ACC112 (cell line): Measurements from ENCODE around the gene CR1L.
"Not testable (repeated sequence)": the region's sequence is repeated elsewhere in the genome, so short reads cannot be mapped to it uniquely, and the experiment has no call there.

ENCODE experiments used
- H2AFZ ChIP-seq: fragments of 200-600 bp; sonication (generic); one replicate; pipeline ENCODE4 v1.6.0; 2017; ENCODE audit warnings: antibody characterized with exemption, low read length; ENCODE audit not compliant: unreplicated experiment
- H3K27ac ChIP-seq: fragments of 200-600 bp; sonication (generic); 2 replicates; pipeline ENCODE4 v1.5.1; 2014; ENCODE audit warnings: low read depth, mild to moderate bottlenecking, antibody characterized with exemption, low read length, moderate library complexity
- H3K27me3 ChIP-seq: fragments of 200-600 bp; sonication (generic); 2 replicates; pipeline ENCODE4 v1.6.1; 2014; ENCODE audit warnings: mild to moderate bottlenecking, antibody characterized with exemption, low read length, moderate library complexity, mixed read lengths; ENCODE audit not compliant: insufficient read depth
- H3K36me3 ChIP-seq: fragments of 200-600 bp; sonication (generic); 2 replicates; pipeline ENCODE4 v1.6.1; 2016; ENCODE audit warnings: mild to moderate bottlenecking, antibody characterized with exemption, low read length, moderate library complexity, mixed read lengths; ENCODE audit not compliant: insufficient read depth
- H3K4me1 ChIP-seq: fragments of 200-600 bp; sonication (generic); one replicate; pipeline ENCODE4 v1.6.1; 2016; ENCODE audit warnings: low read length, mixed read lengths; ENCODE audit not compliant: insufficient read depth, unreplicated experiment, control insufficient read depth
- H3K4me3 ChIP-seq: fragments of 200-600 bp; sonication (generic); 2 replicates; pipeline ENCODE4 v1.5.1; 2014; ENCODE audit warnings: mild to moderate bottlenecking, low read depth, low read length
- H3K79me2 ChIP-seq: fragments of 200-600 bp; sonication (generic); one replicate; pipeline ENCODE4 v1.6.0; 2016; ENCODE audit warnings: low read length; ENCODE audit not compliant: control insufficient read depth, unreplicated experiment, insufficient read depth

Gene CR1L

GRCh38 chr1:207644852-207645634 is at the start of gene CR1L:
TSS of gene CR1L (plus strand) at chr1:207645133. CDS start at chr1:207645234, 101 bp downstream.
- H3K4me1 ChIP-seq: no peaks in the 10 kb centered on the region
- peak within 1 kb of the TSS; percentile 88 for H3K4me3 ChIP-seq
- peaks cover 62% of the 10 kb centered on the region for H3K27me3 ChIP-seq
- H2AFZ ChIP-seq: peak within 1 kb of the TSS; percentile 95
- no peaks in the 10 kb centered on the region for H3K79me2 ChIP-seq
- no peak within 1 kb of the TSS for H3K27ac ChIP-seq
- no peaks in the 10 kb centered on the region for H3K36me3 ChIP-seq

GRCh38 chr1:207603777-207604176 is 41.2 kb upstream of the CR1L start:
- Histone ChIP-seq H3K4me3 (no peak overlapping the region), H3K36me3 (no peaks in the 10 kb centered on the region), H3K27me3 (peaks cover 13% of the 10 kb centered on the region), H3K79me2 (no peaks in the 10 kb centered on the region), H3K4me1 (peaks cover 2% of the 10 kb centered on the region), H2AFZ (no peak overlapping the region), H3K27ac (no peak overlapping the region)

- Histone ChIP-seq H3K4me3 (no peak overlapping the region), H3K27ac (no peak overlapping the region), H2AFZ (no peak overlapping the region), H3K27me3 (peaks cover under 1% of the 10 kb centered on the region; the same call in 1 of the 2 replicates), H3K79me2 (no peaks in the 10 kb centered on the region), H3K36me3 (no peaks in the 10 kb centered on the region), H3K4me1 (peaks cover 2% of the 10 kb centered on the region)
Observed at GRCh38 chr1:207605444-207606361, 39.2 kb upstream of the CR1L start.

GRCh38 chr1:207606362-207606755 is 38.6 kb upstream of the CR1L start:
- H3K79me2 ChIP-seq: no peaks in the 10 kb centered on the region
- no peaks in the 10 kb centered on the region for H3K36me3 ChIP-seq
- no peak overlapping the region for H2AFZ ChIP-seq

GRCh38 chr1:207612762-207613161 is 32.2 kb upstream of the CR1L start:
- Histone ChIP-seq H3K4me3 (no peak overlapping the region), H3K36me3 (no peaks in the 10 kb centered on the region), H2AFZ (no peak overlapping the region), H3K79me2 (no peaks in the 10 kb centered on the region), H3K27ac (no peak overlapping the region), H3K4me1 (no peaks in the 10 kb centered on the region), H3K27me3 (peaks cover 14% of the 10 kb centered on the region; the same call in 1 of the 2 replicates)

More at GRCh38 chr1:207606362-207606755, 38.6 kb upstream of the CR1L start:
- Histone ChIP-seq H3K27me3 (peaks cover 4% of the 10 kb centered on the region; the same call in 1 of the 2 replicates), H3K4me1 (peaks cover 2% of the 10 kb centered on the region), H3K27ac (no peak overlapping the region), H3K4me3 (no peak overlapping the region)

- Histone ChIP-seq H3K27ac (no peak overlapping the region), H3K4me1 (no peaks in the 10 kb centered on the region), H3K36me3 (no peaks in the 10 kb centered on the region), H3K79me2 (no peaks in the 10 kb centered on the region), H2AFZ (no peak overlapping the region), H3K27me3 (peaks cover 9% of the 10 kb centered on the region), H3K4me3 (no peak overlapping the region)
Observed at GRCh38 chr1:207619871-207620542, 24.9 kb upstream of the CR1L start.

GRCh38 chr1:207620543-207620893 is 24.4 kb upstream of the CR1L start:
- Histone ChIP-seq H3K27me3 (peaks cover 8% of the 10 kb centered on the region), H3K79me2 (no peaks in the 10 kb centered on the region), H3K36me3 (no peaks in the 10 kb centered on the region), H2AFZ (no peak overlapping the region), H3K27ac (no peak overlapping the region), H3K4me1 (no peaks in the 10 kb centered on the region), H3K4me3 (no peak overlapping the region)

GRCh38 chr1:207625504-207626071 is 19.3 kb upstream of the CR1L start:
- H3K27ac ChIP-seq, H3K79me2 ChIP-seq, H3K27me3 ChIP-seq, H3K36me3 ChIP-seq, H3K4me3 ChIP-seq, H3K4me1 ChIP-seq, H2AFZ ChIP-seq: not testable (repeated sequence)

GRCh38 chr1:207626972-207627337 is 18.0 kb upstream of the CR1L start:
- Histone ChIP-seq H3K27me3 (peaks cover 7% of the 10 kb centered on the region; the same call in 1 of the 2 replicates), H3K27ac (no peak overlapping the region), H3K4me1 (peaks cover 3% of the 10 kb centered on the region), H3K4me3 (no peak overlapping the region), H2AFZ (no peak overlapping the region), H3K36me3 (no peaks in the 10 kb centered on the region), H3K79me2 (no peaks in the 10 kb centered on the region)

GRCh38 chr1:207627496-207627895 is 17.4 kb upstream of the CR1L start:
- H3K27me3 ChIP-seq: peaks cover 7% of the 10 kb centered on the region; the same call in 1 of the 2 replicates
- H3K79me2 ChIP-seq: no peaks in the 10 kb centered on the region
- H3K4me3 ChIP-seq: no peak overlapping the region
- no peaks in the 10 kb centered on the region for H3K36me3 ChIP-seq
- no peak overlapping the region for H2AFZ ChIP-seq
- H3K4me1 ChIP-seq: peaks cover 3% of the 10 kb centered on the region
- H3K27ac ChIP-seq: no peak overlapping the region
